GM23338 (cell line): Measurements from ENCODE around the gene APBA1. TPM values are rescaled to one million over a fixed set of nuclear protein-coding genes. Genes with fewer than 3 reads are reported as not detected.

Experiments used
- ATAC-seq: fragments of 200-7000 bp; cut with Tn5 transposase; 3 replicates; pipeline ENCODE4 v1.9.1; 2020
- DNase-seq: peaks from one replicate; pipeline ENCODE4 v3.0.0-alpha.2; 2015; ENCODE audit warnings: low spot score
- H2AFZ ChIP-seq: fragments of 200-600 bp; sonication (generic); 2 replicates; pipeline ENCODE4 v1.8.0; 2016; ENCODE audit warnings: antibody characterized with exemption, mild to moderate bottlenecking, moderate library complexity
- H3F3A ChIP-seq: fragments of 200-600 bp; sonication (generic); replicated peaks from 2 replicates; pipeline ENCODE4 v1.8.0; 2017; ENCODE audit warnings: antibody characterized with exemption, mixed run types, low read depth
- H3K27ac ChIP-seq: fragments of 200-600 bp; sonication (generic); 2 replicates; pipeline ENCODE4 v1.6.1; 2016; ENCODE audit warnings: low read depth
- H3K27me3 ChIP-seq: fragments of 200-600 bp; sonication (generic); 2 replicates; pipeline ENCODE4 v1.8.0; 2016; ENCODE audit warnings: mild to moderate bottlenecking, mixed run types, moderate library complexity; ENCODE audit not compliant: insufficient read depth
- H3K36me3 ChIP-seq: fragments of 200-600 bp; sonication (generic); 2 replicates; pipeline ENCODE4 v1.8.0; 2016; ENCODE audit warnings: mild to moderate bottlenecking; ENCODE audit not compliant: insufficient read depth
- H3K4me1 ChIP-seq: fragments of 200-600 bp; sonication (generic); 2 replicates; pipeline ENCODE4 v1.8.0; 2016; ENCODE audit warnings: mild to moderate bottlenecking, moderate library complexity; ENCODE audit not compliant: insufficient read depth
- H3K4me2 ChIP-seq: fragments of 200-600 bp; sonication (generic); 2 replicates; pipeline ENCODE4 v1.7.1; 2017; ENCODE audit warnings: mixed run types
- H3K4me3 ChIP-seq: fragments of 200-600 bp; sonication (generic); 2 replicates; pipeline ENCODE4 v1.6.1; 2016; ENCODE audit warnings: mixed run types
- H3K79me2 ChIP-seq: fragments of 200-600 bp; sonication (generic); replicated peaks from 2 replicates; pipeline ENCODE4 v1.8.0; 2017; ENCODE audit warnings: mild to moderate bottlenecking; ENCODE audit not compliant: insufficient read depth
- H3K9me2 ChIP-seq: fragments of 200-600 bp; sonication (generic); 2 replicates; pipeline ENCODE4 v1.8.0; 2017; ENCODE audit not compliant: insufficient read depth
- H4K20me1 ChIP-seq: fragments of 200-600 bp; sonication (generic); replicated peaks from 2 replicates; pipeline ENCODE4 v1.8.0; 2017; ENCODE audit warnings: mild to moderate bottlenecking; ENCODE audit not compliant: insufficient read depth
- H3K27ac Mint-ChIP-seq: 2 replicates; pipeline ENCODE4 v1.8.0; 2020; ENCODE audit warnings: inconsistent platforms, mild to moderate bottlenecking, moderate library complexity, mixed read lengths
- H3K27me3 Mint-ChIP-seq: 3 replicates; pipeline ENCODE4 v1.8.0; 2022; ENCODE audit warnings: low read depth, mild to moderate bottlenecking, moderate library complexity, mixed read lengths, inconsistent platforms; ENCODE audit not compliant: insufficient read depth, poor library complexity
- H3K36me3 Mint-ChIP-seq: 3 replicates; pipeline ENCODE4 v1.8.0; 2021; ENCODE audit warnings: low read depth, mild to moderate bottlenecking, inconsistent platforms, moderate library complexity, mixed read lengths
- H3K4me1 Mint-ChIP-seq: 3 replicates; pipeline ENCODE4 v1.8.0; 2020; ENCODE audit warnings: mild to moderate bottlenecking, inconsistent platforms, mixed read lengths
- H3K4me3 Mint-ChIP-seq: 3 replicates; pipeline ENCODE4 v1.8.0; 2021; ENCODE audit warnings: moderate library complexity, mild to moderate bottlenecking, inconsistent platforms, mixed read lengths
- H3K9me3 Mint-ChIP-seq: 3 replicates; pipeline ENCODE4 v1.8.0; 2020; ENCODE audit warnings: moderate library complexity, mild to moderate bottlenecking, inconsistent platforms, mixed read lengths
- CREB1 ChIP-seq: fragments of 250-450 bp; sonication (Bioruptor Pico); IDR thresholded peaks from 2 replicates; pipeline ENCODE4 v1.5.0; 2020; ENCODE audit warnings: low read depth, mild to moderate bottlenecking, moderate library complexity
- JUNB ChIP-seq: IDR thresholded peaks from one replicate; pipeline ENCODE4 v1.6.1; 2016; ENCODE audit warnings: antibody characterized with exemption; ENCODE audit not compliant: unreplicated experiment
- POLR2AphosphoS5 ChIP-seq: IDR thresholded peaks from 2 replicates; pipeline ENCODE4 v1.6.1; 2016; ENCODE audit warnings: antibody characterized with exemption, low read depth
- STAT1 ChIP-seq: IDR thresholded peaks from one replicate; pipeline ENCODE4 v1.6.1; 2016; ENCODE audit warnings: antibody characterized with exemption; ENCODE audit not compliant: unreplicated experiment
- ZNF114 ChIP-seq: fragments of 250-450 bp; sonication (Bioruptor Pico); IDR thresholded peaks from 2 replicates; pipeline ENCODE4 v1.5.0; 2020; ENCODE audit warnings: mild to moderate bottlenecking, moderate library complexity
- ZNF331 ChIP-seq: fragments of 250-450 bp; sonication (Bioruptor Pico); IDR thresholded peaks from 2 replicates; pipeline ENCODE4 v1.5.0; 2020; ENCODE audit warnings: low read depth, mild to moderate bottlenecking, moderate library complexity
- polyA plus RNA-seq: library from polyadenylated mRNA; unstranded; fragments of >200 nt; fragmentation: Nextera tagmentation; extraction: Ambion mirVana; gene quantifications from 2 replicates; pipeline ENCODE4 v1.2.1, GENCODE V29; 2016
- total RNA-seq: library from RNA; depleted of rRNA; stranded (reverse); fragments of >200 nt; shearing (Covaris generic); gene quantifications from 2 replicates; pipeline ENCODE4 v1.2.3, GENCODE V29; 2014
- TF ChIP-seq, protein P1 (sequence below): fragments of 250-450 bp; sonication (Bioruptor Pico); IDR thresholded peaks from 2 replicates; pipeline ENCODE4 v1.5.0; 2020; ENCODE audit warnings: mild to moderate bottlenecking, moderate library complexity
- TF ChIP-seq, protein P2 (sequence below), 2 experiments: fragments of 200-600 bp in 1 of 2; sonication (generic) in 1 of 2; conservative IDR thresholded peaks; 2 replicates each; pipeline versions ENCODE4 v1.5.1 to v1.6.1; 2016 to 2017; ENCODE audit warnings: antibody characterized with exemption in 2 of 2, low read depth in 2 of 2, mild to moderate bottlenecking in 2 of 2, moderate library complexity in 1 of 2

The APBA1 gene
- total and polyA plus RNA-seq, 2 experiments from 2014 or later, result 0.26 to 1.0 TPM

GRCh38 chr9:69495296-69495695, 176.9 kb downstream of the APBA1 start (continued):
- TF ChIP-seq, protein P1, sequence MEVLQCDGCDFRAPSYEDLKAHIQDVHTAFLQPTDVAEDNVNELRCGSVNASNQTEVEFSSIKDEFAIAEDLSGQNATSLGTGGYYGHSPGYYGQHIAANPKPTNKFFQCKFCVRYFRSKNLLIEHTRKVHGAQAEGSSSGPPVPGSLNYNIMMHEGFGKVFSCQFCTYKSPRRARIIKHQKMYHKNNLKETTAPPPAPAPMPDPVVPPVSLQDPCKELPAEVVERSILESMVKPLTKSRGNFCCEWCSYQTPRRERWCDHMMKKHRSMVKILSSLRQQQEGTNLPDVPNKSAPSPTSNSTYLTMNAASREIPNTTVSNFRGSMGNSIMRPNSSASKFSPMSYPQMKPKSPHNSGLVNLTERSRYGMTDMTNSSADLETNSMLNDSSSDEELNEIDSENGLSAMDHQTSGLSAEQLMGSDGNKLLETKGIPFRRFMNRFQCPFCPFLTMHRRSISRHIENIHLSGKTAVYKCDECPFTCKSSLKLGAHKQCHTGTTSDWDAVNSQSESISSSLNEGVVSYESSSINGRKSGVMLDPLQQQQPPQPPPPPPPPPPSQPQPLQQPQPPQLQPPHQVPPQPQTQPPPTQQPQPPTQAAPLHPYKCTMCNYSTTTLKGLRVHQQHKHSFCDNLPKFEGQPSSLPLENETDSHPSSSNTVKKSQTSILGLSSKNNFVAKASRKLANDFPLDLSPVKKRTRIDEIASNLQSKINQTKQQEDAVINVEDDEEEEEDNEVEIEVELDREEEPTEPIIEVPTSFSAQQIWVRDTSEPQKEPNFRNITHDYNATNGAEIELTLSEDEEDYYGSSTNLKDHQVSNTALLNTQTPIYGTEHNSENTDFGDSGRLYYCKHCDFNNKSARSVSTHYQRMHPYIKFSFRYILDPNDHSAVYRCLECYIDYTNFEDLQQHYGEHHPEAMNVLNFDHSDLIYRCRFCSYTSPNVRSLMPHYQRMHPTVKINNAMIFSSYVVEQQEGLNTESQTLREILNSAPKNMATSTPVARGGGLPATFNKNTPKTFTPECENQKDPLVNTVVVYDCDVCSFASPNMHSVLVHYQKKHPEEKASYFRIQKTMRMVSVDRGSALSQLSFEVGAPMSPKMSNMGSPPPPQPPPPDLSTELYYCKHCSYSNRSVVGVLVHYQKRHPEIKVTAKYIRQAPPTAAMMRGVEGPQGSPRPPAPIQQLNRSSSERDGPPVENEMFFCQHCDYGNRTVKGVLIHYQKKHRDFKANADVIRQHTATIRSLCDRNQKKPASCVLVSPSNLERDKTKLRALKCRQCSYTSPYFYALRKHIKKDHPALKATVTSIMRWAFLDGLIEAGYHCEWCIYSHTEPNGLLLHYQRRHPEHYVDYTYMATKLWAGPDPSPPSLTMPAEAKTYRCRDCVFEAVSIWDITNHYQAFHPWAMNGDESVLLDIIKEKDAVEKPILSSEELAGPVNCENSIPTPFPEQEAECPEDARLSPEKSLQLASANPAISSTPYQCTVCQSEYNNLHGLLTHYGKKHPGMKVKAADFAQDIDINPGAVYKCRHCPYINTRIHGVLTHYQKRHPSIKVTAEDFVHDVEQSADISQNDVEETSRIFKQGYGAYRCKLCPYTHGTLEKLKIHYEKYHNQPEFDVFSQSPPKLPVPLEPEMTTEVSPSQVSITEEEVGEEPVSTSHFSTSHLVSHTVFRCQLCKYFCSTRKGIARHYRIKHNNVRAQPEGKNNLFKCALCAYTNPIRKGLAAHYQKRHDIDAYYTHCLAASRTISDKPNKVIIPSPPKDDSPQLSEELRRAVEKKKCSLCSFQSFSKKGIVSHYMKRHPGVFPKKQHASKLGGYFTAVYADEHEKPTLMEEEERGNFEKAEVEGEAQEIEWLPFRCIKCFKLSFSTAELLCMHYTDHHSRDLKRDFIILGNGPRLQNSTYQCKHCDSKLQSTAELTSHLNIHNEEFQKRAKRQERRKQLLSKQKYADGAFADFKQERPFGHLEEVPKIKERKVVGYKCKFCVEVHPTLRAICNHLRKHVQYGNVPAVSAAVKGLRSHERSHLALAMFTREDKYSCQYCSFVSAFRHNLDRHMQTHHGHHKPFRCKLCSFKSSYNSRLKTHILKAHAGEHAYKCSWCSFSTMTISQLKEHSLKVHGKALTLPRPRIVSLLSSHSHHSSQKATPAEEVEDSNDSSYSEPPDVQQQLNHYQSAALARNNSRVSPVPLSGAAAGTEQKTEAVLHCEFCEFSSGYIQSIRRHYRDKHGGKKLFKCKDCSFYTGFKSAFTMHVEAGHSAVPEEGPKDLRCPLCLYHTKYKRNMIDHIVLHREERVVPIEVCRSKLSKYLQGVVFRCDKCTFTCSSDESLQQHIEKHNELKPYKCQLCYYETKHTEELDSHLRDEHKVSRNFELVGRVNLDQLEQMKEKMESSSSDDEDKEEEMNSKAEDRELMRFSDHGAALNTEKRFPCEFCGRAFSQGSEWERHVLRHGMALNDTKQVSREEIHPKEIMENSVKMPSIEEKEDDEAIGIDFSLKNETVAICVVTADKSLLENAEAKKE, result no peak
- TF ChIP-seq JUNB, result no peak
- no peak for TF ChIP-seq ZNF114 (CRISPR knock-in tag)
- TF ChIP-seq ZNF331, result no peak

GRCh38 chr9:69494763-69495162, 177.4 kb downstream of the APBA1 start:
- Mint-ChIP-seq H3K27ac (no peak overlapping the region), H3K9me3 (no peaks in the 10 kb centered on the region; the same call in 2 of the 3 replicates), H3K27me3 (no peaks in the 10 kb centered on the region), H3K36me3 (no peaks in the 10 kb centered on the region), H3K4me1 (peaks cover 18% of the 10 kb centered on the region; the same call in 2 of the 3 replicates), H3K4me3 (no peak overlapping the region)
- Histone ChIP-seq H3K4me3 (no peak overlapping the region), H3K27me3 (no peaks in the 10 kb centered on the region), H4K20me1 (no peaks in the 10 kb centered on the region), H3K9me2 (no peaks in the 10 kb centered on the region), H3K36me3 (no peaks in the 10 kb centered on the region), H3F3A (no peaks in the 10 kb centered on the region), H3K4me2 (no peak overlapping the region), H3K79me2 (no peaks in the 10 kb centered on the region), H3K4me1 (0 out of 2 replicates have a peak, but pooled peaks cover under 1% of the 10 kb centered on the region), H3K27ac (no peak overlapping the region), H2AFZ (no peak overlapping the region; the same call in 1 of the 2 replicates)
- DNase-seq (no peak), ATAC-seq (no peak)
- no peak for TF ChIP-seq CREB1 (CRISPR knock-in tag)
- TF ChIP-seq, protein P1, result no peak
- TF ChIP-seq, protein P2, sequence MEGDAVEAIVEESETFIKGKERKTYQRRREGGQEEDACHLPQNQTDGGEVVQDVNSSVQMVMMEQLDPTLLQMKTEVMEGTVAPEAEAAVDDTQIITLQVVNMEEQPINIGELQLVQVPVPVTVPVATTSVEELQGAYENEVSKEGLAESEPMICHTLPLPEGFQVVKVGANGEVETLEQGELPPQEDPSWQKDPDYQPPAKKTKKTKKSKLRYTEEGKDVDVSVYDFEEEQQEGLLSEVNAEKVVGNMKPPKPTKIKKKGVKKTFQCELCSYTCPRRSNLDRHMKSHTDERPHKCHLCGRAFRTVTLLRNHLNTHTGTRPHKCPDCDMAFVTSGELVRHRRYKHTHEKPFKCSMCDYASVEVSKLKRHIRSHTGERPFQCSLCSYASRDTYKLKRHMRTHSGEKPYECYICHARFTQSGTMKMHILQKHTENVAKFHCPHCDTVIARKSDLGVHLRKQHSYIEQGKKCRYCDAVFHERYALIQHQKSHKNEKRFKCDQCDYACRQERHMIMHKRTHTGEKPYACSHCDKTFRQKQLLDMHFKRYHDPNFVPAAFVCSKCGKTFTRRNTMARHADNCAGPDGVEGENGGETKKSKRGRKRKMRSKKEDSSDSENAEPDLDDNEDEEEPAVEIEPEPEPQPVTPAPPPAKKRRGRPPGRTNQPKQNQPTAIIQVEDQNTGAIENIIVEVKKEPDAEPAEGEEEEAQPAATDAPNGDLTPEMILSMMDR (conservative IDR thresholded peaks at IDR 0.05; ENCODE audit: low read depth in 2 of 2), result no peak
- no peak for TF ChIP-seq POLR2AphosphoS5
- no peak for TF ChIP-seq STAT1
- TF ChIP-seq JUNB, result no peak
- TF ChIP-seq ZNF114 (CRISPR knock-in tag), result no peak
